HG03558 (cell line): Measurements from ENCODE around the gene TTLL11.

Source experiments
- ATAC-seq: cut with Tn5 transposase; IDR thresholded peaks from one replicate; pipeline ENCODE4 v1.9.1; 2021; ENCODE audit warnings: moderate number of reproducible peaks; ENCODE audit not compliant: unreplicated experiment; ENCODE audit errors: extremely low read depth

TTLL11 gene

DNA sequence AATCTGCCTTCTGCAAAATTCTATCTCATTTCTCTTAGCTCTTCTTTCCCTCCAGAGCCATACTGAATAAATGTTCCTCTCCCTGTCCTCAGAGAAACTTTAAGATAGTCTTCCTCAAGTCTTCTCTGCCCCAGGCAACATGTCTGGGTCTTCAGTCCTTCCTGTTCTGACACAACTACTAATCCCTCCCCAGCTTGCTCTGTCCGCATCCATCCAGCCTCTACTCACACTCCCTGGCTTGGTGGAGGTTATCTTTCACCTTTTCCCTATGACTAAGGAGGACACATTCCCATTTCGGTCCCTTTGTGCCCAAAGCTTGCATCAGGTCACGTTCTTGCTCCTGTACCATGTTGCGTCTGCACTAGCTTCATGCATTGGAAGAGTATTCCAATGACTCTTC lies 143.3 kb downstream of the TTLL11 start:
- ATAC-seq: no peak

GRCh38 chr9:121949364-121949763 lies 143.7 kb downstream of the TTLL11 start:
- ATAC-seq: no peak

GRCh38 chr9:121947775-121948174 lies 145.3 kb downstream of the TTLL11 start:
- no peak for ATAC-seq

DNA sequence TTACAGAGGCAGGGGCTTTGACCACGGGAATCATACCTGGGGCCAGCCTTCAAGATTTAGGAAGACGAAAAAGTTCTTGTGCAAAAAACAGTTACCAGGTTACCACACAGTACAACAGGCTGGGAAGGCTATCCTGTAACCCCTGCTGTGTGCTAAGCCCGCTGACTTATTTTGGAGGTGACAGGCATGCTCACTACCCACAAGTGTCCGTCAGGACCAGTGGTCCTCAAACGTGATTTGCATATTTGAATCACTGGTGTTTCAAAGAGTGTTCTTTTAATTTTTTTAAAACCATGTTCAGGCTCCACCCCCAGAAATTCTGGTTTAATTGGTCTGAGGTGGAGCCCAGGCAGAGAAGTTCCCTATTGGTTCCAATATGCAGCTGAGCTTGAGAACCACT lies 146.6 kb downstream of the TTLL11 start:
- no peak for ATAC-seq

DNA sequence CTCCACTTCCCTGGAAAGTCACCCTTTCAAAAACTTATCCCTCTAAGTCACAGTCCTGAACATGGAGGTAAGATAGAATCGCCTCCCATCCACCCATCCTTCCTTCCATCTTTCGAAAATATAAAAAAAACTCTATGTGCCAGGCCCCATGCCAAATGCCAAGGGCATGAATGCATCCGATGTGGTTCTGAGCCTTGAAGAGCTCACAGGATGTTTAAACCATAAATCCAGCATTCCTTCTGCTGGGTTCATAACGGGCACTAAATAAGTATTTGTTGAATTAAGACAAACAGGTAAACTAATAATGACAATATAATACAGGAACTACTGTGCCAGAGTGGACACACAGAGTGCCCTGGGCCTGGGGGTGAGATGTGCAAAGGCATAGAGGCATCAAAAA lies 147.3 kb downstream of the TTLL11 start:
- ATAC-seq: no peak

DNA sequence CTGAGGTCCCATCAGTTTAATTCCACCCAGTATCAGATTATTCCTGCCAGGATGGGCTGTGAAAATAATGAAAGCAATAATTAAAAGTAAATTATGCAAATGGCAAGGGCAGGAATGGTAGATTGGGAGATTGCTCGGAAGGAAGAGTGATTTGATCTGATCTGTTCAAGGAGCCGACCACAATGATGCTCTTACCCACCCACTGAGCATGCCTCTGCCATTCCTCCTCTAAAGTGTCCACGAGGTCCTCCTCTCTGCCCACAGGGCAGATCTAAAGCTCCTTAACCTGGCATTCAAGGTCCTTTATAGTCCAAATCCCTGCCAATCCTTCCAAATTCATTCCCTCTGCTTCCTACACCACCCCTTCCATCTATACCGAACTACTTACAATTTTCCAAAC lies 147.8 kb downstream of the TTLL11 start:
- no peak for ATAC-seq

GRCh38 chr9:121944711-121945191 lies 148.4 kb downstream of the TTLL11 start:
- ATAC-seq: no peak

DNA sequence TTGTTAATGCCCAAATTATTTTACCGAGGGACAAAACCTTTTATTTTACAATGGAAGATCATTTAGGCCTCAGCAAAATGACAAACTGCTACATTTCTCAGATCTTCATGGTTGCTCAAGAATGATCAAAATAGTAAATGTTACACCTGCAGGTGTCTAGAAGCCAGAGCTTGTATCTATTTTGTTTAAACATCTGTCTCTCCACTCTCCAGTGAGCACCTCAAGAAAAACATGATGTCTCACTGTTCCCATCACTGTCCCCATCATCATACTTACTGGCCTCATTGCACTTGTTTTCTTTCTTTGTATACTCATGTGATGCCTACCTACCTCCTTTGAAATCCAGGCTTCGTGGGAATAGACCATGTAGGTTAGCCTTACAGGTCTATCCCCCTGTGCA lies 149.6 kb downstream of the TTLL11 start:
- no peak for ATAC-seq

DNA sequence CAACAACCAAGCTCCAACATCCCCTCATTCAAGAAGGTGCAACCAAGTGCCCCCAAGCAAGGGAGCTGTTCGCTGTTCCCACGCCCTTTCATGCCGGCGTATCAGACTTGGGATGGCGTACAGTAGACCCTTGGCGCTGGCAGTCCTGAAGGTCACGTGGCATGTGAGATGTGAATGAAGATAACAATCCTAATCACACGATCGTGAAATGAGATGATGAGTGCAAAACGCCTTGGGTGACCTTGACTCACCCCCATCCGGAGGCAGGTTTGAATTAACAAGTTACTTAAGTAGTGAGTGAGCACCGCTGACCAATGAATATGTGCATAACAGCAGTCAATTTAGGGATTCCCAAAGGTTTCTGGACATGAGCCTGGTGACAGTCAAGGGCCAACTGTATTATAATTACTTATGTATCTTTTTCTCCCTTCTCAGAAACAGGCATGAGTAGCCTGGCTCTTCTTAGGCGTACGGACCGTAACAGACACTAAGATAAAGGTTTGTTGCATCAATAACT lies 150.2 kb downstream of the TTLL11 start:
- no peak for ATAC-seq

GRCh38 chr9:121942313-121942712 lies 150.8 kb downstream of the TTLL11 start:
- no peak for ATAC-seq

DNA sequence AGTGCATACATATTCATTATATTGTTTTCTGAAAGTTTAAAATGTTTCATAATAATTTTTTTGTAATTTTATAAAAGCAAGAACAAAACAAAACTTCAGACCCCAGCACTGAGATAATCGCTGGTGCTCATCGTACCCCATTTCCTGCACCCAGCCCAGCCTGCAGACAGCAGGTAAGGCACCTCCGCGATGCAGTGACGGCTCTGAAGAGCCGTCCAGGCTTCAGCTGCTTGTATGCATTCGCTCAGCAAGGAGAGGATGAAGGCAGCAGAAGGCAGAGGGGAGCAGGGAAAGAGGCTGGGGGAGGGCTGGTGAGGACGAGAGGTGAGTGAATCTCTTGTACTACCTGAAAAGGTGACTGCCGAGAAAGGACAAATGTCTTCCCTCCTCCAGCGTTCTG lies 153.5 kb downstream of the TTLL11 start:
- ATAC-seq: no peak

DNA sequence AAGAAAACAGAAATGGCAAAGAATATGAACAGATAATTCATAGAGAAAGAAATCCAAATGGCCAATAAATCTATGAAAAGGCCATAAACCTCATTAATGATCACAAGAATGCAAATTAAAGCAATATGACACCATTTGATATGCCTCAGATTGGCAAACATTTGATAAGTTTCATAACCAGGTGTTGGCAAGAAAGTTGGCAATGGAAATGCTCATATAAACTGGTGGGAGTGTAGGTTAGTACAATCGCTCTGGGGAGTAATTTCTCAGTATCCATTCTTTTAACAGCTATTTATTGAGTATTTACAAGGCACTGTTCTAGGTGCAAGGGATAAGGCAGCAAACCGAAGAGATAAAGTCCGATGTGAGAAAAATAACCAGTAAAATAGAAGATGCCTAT lies 154.5 kb downstream of the TTLL11 start:
- no peak for ATAC-seq

- ATAC-seq: no peak
These were observed 155.9 kb downstream of the TTLL11 start for GRCh38 chr9:121937240-121937639.

DNA sequence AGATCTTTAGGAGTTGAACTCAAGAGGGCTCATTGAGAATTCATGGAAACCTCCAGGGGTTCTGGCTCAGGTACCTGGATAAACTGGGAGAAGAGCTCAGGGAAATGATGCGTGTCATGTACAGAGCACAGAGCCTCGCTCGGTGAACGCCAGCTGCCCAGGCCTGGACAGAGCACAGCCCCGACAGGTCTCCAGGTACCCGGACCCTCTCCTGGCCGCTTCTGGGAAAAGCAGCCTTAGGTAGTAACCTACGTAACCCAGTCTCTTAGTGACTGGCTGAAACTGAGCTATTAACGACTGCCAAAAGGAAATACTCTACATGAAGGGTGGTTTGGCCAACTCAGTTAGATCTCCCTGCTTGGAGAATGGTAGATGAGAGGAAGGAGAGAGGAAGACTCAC lies 157.4 kb downstream of the TTLL11 start:
- ATAC-seq: no peak

GRCh38 chr9:121930956-121931355 lies 162.2 kb downstream of the TTLL11 start:
- no peak for ATAC-seq

DNA sequence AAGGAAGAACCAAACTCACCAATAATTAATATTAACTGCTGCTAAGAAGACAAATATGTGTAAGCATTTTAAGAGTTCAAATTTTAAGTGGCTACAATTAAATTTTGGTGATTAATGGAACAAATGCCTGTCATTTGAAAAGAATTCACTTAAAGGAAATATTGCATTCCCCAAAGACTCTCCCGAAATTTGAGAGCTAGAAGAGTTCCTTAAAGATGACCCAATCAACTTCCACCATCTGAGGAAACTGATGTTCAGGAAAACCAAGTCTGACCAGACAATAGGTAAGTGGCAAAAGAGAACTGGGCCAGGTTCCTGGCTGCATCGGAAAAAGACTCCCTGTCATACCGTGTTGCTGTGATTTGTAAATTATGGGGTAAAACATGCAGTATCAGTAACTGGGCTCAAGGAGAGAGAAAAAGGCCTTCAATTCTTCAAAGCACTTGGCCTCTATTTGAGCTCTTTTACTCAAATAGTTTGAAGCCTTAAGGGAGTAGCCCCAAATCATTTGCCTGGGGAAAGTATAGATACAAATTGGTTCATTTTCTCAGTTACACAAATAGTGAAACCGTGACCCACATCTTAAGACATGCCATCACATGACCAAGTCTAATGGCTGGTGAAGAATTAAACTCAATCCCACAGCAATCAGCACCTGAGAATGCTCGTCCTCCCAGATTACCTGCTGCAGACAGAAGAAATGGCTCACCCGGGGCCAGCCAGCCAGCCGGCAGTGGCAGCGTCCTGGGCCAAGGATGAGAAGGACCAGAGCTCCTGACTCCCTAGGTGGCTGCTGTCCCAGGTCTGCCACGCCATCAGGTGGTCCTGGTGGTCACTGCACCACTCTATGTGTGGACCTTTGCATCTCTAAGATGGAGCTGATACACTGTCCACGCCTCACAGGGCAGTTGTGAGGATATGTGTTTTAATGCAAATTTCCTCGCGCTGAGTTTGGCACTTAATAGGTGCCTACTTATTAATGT lies 162.9 kb downstream of the TTLL11 start:
- ATAC-seq: no peak

DNA sequence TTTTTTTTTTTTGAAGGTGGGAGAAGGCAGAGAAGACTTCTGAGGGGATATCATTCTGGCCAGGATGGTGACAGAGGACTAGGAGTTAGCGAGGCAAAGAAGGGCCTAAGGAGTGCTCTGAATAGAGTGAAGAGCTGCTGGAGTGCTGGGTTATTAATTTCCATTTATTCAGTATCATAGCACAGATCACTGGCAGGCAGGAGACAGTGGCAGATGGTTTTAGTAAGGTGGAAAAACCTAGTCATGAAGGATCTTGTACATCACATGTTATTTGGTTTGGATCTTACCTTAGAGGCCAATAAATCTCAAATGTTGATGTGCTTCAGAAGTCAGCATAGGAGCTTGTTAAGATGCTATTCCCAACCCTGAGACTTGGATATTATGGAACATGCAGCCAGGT lies 165.5 kb downstream of the TTLL11 start:
- no peak for ATAC-seq

DNA sequence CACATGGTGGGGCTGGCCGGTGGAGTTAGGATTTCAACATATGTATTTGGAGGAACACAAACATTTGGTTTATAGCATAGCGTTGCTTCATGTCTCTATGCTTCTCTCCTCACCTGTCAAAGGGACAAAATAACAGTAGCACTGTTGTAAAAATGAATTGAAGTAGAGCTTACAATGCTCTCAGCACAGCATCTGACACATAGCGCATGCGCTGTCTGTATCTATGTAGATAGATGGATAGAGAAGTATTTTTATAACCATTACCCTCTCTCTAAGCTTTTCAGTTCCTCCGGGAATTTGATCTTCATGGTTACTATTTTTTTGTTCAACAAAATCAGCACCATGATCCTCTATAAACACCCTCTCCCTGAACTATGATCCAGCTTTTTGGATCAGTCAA lies 166.0 kb downstream of the TTLL11 start:
- no peak for ATAC-seq

DNA sequence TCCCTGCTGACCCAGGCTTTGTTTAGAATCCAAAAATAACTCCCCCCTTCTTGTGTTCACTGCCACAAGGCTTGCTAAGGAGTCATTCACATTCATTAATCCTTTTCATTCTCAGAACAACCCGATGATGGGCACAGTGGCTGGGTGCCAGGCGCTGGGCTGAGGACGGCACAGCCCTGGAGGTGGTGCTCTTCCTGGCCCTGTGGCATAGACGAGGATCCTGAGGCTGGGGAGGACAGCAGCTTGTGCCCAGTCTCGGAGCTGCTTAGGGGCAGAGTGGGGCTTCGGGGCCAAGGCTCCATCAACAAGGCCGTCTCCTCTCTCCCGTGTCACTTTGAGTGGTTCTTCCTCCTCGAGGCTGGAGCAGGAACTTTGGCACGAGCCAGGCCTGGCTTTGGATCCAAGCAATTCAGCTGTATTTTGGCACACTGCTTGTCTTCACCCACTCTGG lies 166.7 kb downstream of the TTLL11 start:
- ATAC-seq: no peak

DNA sequence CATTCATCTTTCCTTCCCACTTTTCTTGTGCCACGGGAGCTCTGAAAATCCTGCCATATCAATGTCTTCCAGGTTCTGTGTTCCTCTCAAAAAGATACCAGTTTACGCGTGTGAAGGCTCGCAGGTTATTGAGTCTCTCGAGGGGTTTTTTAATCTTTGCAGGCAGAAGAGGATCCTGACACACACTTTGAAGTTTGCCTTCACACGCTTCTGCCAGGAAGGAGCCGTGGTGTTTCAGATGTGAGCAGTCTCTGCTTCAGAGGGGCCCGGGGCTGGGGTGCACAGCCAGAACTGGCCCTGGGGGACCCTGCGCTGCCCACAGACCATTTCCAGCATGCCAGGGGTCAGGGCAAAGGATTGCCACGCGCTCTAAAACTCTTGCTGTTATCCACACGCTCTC lies 167.2 kb downstream of the TTLL11 start:
- no peak for ATAC-seq

GRCh38 chr9:121924700-121925099 lies 168.4 kb downstream of the TTLL11 start:
- no peak for ATAC-seq

DNA sequence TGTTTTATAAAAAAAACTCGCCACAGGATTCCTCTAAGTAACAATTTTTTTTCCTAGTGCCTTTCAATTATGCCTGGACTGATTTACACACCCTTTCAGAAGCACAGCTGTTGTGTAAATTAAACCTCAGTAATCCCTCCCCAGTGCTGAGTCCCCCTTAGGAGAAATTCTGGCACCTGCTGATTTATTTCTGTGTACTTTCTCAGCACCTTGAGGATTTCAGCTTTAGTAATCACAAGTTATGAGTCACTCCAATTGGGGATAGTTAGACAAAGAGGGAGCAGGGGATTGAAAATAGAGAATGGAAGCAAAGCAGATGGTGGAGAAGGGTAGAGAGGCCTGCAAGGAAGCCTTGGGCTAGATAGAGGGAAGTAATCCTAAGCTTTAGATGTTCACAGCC lies 171.7 kb downstream of the TTLL11 start:
- no peak for ATAC-seq
